ENCODE data around the gene MAL. TPM values are rescaled to one million over a fixed set of nuclear protein-coding genes. Genes with fewer than 3 reads are reported as not detected.

The MAL gene
- polyA plus RNA-seq, 1 donor from 2014 or later, result not detected

DNA sequence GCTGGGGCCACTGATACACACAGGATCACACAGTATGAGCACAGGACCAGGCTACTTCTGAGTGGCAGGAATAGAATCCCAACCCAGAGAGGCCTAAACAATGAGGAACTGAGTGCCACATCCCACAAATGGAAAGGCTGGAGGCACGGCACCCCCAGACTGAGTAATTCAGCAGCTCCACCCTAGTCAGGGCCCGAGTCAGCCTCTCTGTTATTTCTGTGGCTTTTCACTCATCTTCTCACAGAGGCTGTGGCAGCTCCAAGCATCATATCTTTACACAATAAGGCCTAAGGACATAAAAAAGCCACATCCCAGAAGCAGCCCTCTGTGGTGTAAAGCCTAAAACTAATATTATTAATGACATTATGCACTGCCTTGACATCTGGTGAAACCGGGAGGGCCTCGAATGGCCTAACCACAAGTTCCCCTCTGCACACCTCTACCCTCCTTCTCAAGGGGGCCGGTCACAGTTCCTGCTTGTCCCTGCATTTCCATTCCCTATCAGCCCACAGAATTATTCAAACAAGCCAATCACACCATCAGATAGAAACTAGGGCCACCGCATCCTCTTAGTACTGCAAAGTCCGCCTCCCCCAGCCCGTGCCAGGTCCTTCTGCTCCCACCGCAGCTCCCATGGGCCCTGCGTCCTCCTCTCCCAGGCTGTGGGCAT lies 12.5 kb upstream of the MAL start:
- H3K4me3 ChIP-seq (ENCODE audit: low read length), result no peak overlapping the region
- H2AFZ ChIP-seq (ENCODE audit: low read depth, low read length), result no peak overlapping the region
- no peak overlapping the region for H3K4me2 ChIP-seq (ENCODE audit: low read length)
- no peaks in the 10 kb centered on the region for H3K36me3 ChIP-seq (ENCODE audit: insufficient read depth, low read length)
- H3K9me3 ChIP-seq (ENCODE audit: low read length), result peaks cover 15% of the 10 kb centered on the region
- TF ChIP-seq EZH2 (IDR thresholded peaks at IDR 0.05; ENCODE audit: borderline replicate concordance, insufficient read depth, low read length, poor library complexity, severe bottlenecking) (no peak), SMC3 (conservative IDR thresholded peaks at IDR 0.05; ENCODE audit: poor library complexity) (no peak), TAF1 (IDR thresholded peaks at IDR 0.05; ENCODE audit: low read depth) (no peak), EP300 (conservative IDR thresholded peaks at IDR 0.05; ENCODE audit: poor library complexity, severe bottlenecking) (no peak), RAD21 (conservative IDR thresholded peaks at IDR 0.05) (no peak), MXI1 (conservative IDR thresholded peaks at IDR 0.05; ENCODE audit: poor library complexity, severe bottlenecking) (no peak), POLR2AphosphoS5 (IDR thresholded peaks at IDR 0.05) (no peak)
- TF ChIP-seq, protein P1, sequence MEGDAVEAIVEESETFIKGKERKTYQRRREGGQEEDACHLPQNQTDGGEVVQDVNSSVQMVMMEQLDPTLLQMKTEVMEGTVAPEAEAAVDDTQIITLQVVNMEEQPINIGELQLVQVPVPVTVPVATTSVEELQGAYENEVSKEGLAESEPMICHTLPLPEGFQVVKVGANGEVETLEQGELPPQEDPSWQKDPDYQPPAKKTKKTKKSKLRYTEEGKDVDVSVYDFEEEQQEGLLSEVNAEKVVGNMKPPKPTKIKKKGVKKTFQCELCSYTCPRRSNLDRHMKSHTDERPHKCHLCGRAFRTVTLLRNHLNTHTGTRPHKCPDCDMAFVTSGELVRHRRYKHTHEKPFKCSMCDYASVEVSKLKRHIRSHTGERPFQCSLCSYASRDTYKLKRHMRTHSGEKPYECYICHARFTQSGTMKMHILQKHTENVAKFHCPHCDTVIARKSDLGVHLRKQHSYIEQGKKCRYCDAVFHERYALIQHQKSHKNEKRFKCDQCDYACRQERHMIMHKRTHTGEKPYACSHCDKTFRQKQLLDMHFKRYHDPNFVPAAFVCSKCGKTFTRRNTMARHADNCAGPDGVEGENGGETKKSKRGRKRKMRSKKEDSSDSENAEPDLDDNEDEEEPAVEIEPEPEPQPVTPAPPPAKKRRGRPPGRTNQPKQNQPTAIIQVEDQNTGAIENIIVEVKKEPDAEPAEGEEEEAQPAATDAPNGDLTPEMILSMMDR (IDR thresholded peaks at IDR 0.05; ENCODE audit: poor library complexity, severe bottlenecking), result no peak
- TF ChIP-seq, protein P2, sequence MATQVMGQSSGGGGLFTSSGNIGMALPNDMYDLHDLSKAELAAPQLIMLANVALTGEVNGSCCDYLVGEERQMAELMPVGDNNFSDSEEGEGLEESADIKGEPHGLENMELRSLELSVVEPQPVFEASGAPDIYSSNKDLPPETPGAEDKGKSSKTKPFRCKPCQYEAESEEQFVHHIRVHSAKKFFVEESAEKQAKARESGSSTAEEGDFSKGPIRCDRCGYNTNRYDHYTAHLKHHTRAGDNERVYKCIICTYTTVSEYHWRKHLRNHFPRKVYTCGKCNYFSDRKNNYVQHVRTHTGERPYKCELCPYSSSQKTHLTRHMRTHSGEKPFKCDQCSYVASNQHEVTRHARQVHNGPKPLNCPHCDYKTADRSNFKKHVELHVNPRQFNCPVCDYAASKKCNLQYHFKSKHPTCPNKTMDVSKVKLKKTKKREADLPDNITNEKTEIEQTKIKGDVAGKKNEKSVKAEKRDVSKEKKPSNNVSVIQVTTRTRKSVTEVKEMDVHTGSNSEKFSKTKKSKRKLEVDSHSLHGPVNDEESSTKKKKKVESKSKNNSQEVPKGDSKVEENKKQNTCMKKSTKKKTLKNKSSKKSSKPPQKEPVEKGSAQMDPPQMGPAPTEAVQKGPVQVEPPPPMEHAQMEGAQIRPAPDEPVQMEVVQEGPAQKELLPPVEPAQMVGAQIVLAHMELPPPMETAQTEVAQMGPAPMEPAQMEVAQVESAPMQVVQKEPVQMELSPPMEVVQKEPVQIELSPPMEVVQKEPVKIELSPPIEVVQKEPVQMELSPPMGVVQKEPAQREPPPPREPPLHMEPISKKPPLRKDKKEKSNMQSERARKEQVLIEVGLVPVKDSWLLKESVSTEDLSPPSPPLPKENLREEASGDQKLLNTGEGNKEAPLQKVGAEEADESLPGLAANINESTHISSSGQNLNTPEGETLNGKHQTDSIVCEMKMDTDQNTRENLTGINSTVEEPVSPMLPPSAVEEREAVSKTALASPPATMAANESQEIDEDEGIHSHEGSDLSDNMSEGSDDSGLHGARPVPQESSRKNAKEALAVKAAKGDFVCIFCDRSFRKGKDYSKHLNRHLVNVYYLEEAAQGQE (IDR thresholded peaks at IDR 0.05; ENCODE audit: borderline replicate concordance), result no peak
- H3K9ac ChIP-seq (ENCODE audit: low read length), result no peak overlapping the region
- no peak overlapping the region for H3K27ac ChIP-seq (ENCODE audit: low read length)
- H3K9me2 ChIP-seq (ENCODE audit: insufficient read depth, low read length), result no peaks in the 10 kb centered on the region
- no peaks in the 10 kb centered on the region for H3F3A ChIP-seq (ENCODE audit: insufficient read depth, low read length, poor library complexity, severe bottlenecking)
- H3K79me2 ChIP-seq (replicated peaks; ENCODE audit: insufficient read depth, low read length), result no peaks in the 10 kb centered on the region
- H4K20me1 ChIP-seq (ENCODE audit: insufficient read depth), result no peaks in the 10 kb centered on the region
- H3K27me3 ChIP-seq (ENCODE audit: insufficient read depth, low read depth, low read length), result no peaks in the 10 kb centered on the region

DNA sequence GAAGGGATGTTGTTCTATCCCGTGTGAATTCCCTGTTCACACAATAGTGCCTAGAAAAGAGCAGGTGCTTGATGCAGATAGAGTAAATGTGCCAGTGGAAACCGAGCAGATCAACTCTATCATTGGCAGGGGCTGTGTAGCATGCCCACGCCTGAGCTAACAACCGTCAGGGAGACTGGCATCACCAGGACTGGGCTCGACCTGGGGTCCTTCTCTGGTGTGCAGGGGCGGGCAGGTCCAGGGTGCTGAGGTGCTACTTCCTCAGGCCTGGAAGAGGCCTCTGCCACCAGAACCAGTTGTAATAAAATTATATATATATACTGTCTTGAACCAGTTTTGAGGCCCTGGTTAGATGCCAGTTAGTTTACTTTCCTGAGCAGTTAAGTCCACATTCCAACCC lies 11.8 kb upstream of the MAL start:
- H3K79me2 ChIP-seq (replicated peaks; ENCODE audit: insufficient read depth, low read length), result no peaks in the 10 kb centered on the region
- no peak overlapping the region for H3K9ac ChIP-seq (ENCODE audit: low read length)
- TF ChIP-seq RAD21 (conservative IDR thresholded peaks at IDR 0.05) (no peak), POLR2AphosphoS5 (IDR thresholded peaks at IDR 0.05) (no peak), EZH2 (IDR thresholded peaks at IDR 0.05; ENCODE audit: borderline replicate concordance, insufficient read depth, low read length, poor library complexity, severe bottlenecking) (no peak), MXI1 (conservative IDR thresholded peaks at IDR 0.05; ENCODE audit: poor library complexity, severe bottlenecking) (no peak), SMC3 (conservative IDR thresholded peaks at IDR 0.05; ENCODE audit: poor library complexity) (no peak), EP300 (conservative IDR thresholded peaks at IDR 0.05; ENCODE audit: poor library complexity, severe bottlenecking) (no peak), TAF1 (IDR thresholded peaks at IDR 0.05; ENCODE audit: low read depth) (no peak)
- TF ChIP-seq, protein P1 (IDR thresholded peaks at IDR 0.05; ENCODE audit: poor library complexity, severe bottlenecking), result no peak
- TF ChIP-seq, protein P2 (IDR thresholded peaks at IDR 0.05; ENCODE audit: borderline replicate concordance), result no peak
- H3K4me3 ChIP-seq (ENCODE audit: low read length), result no peak overlapping the region
- no peaks in the 10 kb centered on the region for H3F3A ChIP-seq (ENCODE audit: insufficient read depth, low read length, poor library complexity, severe bottlenecking)
- H3K4me2 ChIP-seq (ENCODE audit: low read length), result no peak overlapping the region
- no peak overlapping the region for H2AFZ ChIP-seq (ENCODE audit: low read depth, low read length)
- H3K27ac ChIP-seq (ENCODE audit: low read length), result no peak overlapping the region
- H3K9me2 ChIP-seq (ENCODE audit: insufficient read depth, low read length), result no peaks in the 10 kb centered on the region
- no peaks in the 10 kb centered on the region for H4K20me1 ChIP-seq (ENCODE audit: insufficient read depth)
- H3K9me3 ChIP-seq (ENCODE audit: low read length), result peaks cover 11% of the 10 kb centered on the region
- H3K36me3 ChIP-seq (ENCODE audit: insufficient read depth, low read length), result no peaks in the 10 kb centered on the region
- no peaks in the 10 kb centered on the region for H3K27me3 ChIP-seq (ENCODE audit: insufficient read depth, low read depth, low read length)

Data from neural cell (in vitro differentiated cells).